Calu3 (cell line): Measurements from ENCODE around the gene TCF23. TPM values are rescaled to one million over a fixed set of nuclear protein-coding genes. Genes with fewer than 3 reads are reported as not detected.

ENCODE experiments used
- BruUV-seq: library from RNA; stranded (reverse); fragments of 400-500 nt; replicated peaks from 2 replicates; lab custom pipeline; 2021; lab: Mats Ljungman, UMichigan
- CTCF ChIA-PET: fragments of 300-600 bp; sonication (Branson Sonifier 250); formaldehyde crosslinking; loops from one replicate; lab custom pipeline; 2022; ENCODE audit warnings: antibody characterized with exemption; lab: Charles Lee
- DNase-seq: peaks from one replicate; pipeline ENCODE4 v3.0.0; 2022
- H3K27ac Mint-ChIP-seq: one replicate; pipeline ENCODE4 v1.8.0; 2022; ENCODE audit warnings: mixed read lengths; ENCODE audit not compliant: unreplicated experiment
- H3K27me3 Mint-ChIP-seq: one replicate; pipeline ENCODE4 v1.8.0; 2022; ENCODE audit warnings: mixed read lengths; ENCODE audit not compliant: unreplicated experiment
- H3K36me3 Mint-ChIP-seq: one replicate; pipeline ENCODE4 v1.8.0; 2022; ENCODE audit warnings: mild to moderate bottlenecking, moderate library complexity, mixed read lengths; ENCODE audit not compliant: insufficient read depth, unreplicated experiment
- H3K4me1 Mint-ChIP-seq: one replicate; pipeline ENCODE4 v1.8.0; 2022; ENCODE audit warnings: mild to moderate bottlenecking, low read depth, mixed read lengths; ENCODE audit not compliant: unreplicated experiment
- H3K4me3 Mint-ChIP-seq: one replicate; pipeline ENCODE4 v1.8.0; 2022; ENCODE audit warnings: mild to moderate bottlenecking, low read depth, moderate library complexity, mixed read lengths; ENCODE audit not compliant: unreplicated experiment
- H3K9me3 Mint-ChIP-seq: one replicate; pipeline ENCODE4 v1.8.0; 2022; ENCODE audit warnings: low read depth, mixed read lengths; ENCODE audit not compliant: unreplicated experiment
- intact Hi-C: fragments of 100-400 bp; cut with micrococcal nuclease; formaldehyde crosslinking; loops from one replicate; pipeline ENCODE4 v1.10.0; 2022; ENCODE audit not compliant: unreplicated experiment
- total RNA-seq: library from RNA; stranded (reverse); gene quantifications from 2 replicates; pipeline ENCODE4 v1.2.3, GENCODE V29; 2022
- TF ChIP-seq, protein P1 (sequence below): fragments of 200-600 bp; IDR thresholded peaks from one replicate; pipeline ENCODE4 v1.8.0; 2022; ENCODE audit warnings: antibody characterized with exemption; ENCODE audit not compliant: unreplicated experiment

Gene TCF23
- total RNA-seq, 1 experiment from 2014 or later = not detected

DNA sequence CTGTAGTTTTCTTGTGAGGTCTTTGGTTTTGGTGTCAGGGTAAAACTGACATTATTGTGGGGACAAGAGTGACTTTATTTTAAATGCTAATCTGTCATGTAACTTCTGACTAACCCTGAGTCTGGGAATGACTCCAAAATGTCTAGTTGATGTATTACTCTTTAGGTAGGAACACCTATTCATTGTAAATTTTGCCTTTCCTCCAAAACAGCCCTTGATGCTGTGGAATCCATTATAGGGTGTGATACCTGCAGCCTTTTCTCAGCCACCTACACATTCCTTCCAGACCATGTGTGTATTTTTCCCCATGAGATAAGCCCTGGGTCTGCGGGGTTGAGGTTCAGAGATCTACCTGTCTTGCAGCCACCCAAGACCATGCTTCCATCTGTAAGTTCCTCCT is 5.5 kb upstream of the TCF23 start:
- H3K4me1 Mint-ChIP-seq = no peaks in the 10 kb centered on the region
- H3K27ac Mint-ChIP-seq = no peak overlapping the region
- intact Hi-C loops = no loop called here
- no peaks in the 10 kb centered on the region for H3K9me3 Mint-ChIP-seq
- peaks cover 60% of the 10 kb centered on the region for H3K27me3 Mint-ChIP-seq
- BruUV-seq = no TSS peak
- H3K4me3 Mint-ChIP-seq = no peak overlapping the region
- no peaks in the 10 kb centered on the region for H3K36me3 Mint-ChIP-seq
- CTCF ChIA-PET = no interaction called here
- no peak for DNase-seq
- TF ChIP-seq, protein P1, sequence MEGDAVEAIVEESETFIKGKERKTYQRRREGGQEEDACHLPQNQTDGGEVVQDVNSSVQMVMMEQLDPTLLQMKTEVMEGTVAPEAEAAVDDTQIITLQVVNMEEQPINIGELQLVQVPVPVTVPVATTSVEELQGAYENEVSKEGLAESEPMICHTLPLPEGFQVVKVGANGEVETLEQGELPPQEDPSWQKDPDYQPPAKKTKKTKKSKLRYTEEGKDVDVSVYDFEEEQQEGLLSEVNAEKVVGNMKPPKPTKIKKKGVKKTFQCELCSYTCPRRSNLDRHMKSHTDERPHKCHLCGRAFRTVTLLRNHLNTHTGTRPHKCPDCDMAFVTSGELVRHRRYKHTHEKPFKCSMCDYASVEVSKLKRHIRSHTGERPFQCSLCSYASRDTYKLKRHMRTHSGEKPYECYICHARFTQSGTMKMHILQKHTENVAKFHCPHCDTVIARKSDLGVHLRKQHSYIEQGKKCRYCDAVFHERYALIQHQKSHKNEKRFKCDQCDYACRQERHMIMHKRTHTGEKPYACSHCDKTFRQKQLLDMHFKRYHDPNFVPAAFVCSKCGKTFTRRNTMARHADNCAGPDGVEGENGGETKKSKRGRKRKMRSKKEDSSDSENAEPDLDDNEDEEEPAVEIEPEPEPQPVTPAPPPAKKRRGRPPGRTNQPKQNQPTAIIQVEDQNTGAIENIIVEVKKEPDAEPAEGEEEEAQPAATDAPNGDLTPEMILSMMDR = no peak

DNA sequence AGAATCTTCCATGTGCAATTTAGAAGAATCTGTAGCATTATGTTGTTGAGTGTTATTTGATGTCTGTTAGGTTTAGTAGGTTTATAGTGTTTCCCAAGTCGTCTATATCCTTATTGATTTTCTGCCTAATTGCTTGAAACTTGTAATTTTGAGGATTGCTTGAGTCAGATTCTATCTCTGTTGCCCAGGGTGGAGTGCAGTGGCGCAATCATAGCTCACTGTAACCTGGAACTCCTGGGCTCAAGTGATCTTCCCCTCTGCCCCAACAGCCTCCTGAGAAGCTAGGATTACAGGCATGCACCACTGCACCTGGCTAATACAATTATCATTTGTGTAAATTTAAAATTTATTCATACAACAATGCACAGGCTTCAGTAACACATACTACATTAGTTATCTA is 3.1 kb upstream of the TCF23 start:
- DNase-seq = no peak
- no TSS peak for BruUV-seq
- H3K27ac Mint-ChIP-seq = no peak overlapping the region
- no peak overlapping the region for H3K4me3 Mint-ChIP-seq
- H3K9me3 Mint-ChIP-seq = no peaks in the 10 kb centered on the region
- no peaks in the 10 kb centered on the region for H3K4me1 Mint-ChIP-seq
- CTCF ChIA-PET = no interaction called here
- no peaks in the 10 kb centered on the region for H3K36me3 Mint-ChIP-seq
- TF ChIP-seq, protein P1 = no peak
- H3K27me3 Mint-ChIP-seq = peaks cover 48% of the 10 kb centered on the region
- intact Hi-C loops = no loop called here

DNA sequence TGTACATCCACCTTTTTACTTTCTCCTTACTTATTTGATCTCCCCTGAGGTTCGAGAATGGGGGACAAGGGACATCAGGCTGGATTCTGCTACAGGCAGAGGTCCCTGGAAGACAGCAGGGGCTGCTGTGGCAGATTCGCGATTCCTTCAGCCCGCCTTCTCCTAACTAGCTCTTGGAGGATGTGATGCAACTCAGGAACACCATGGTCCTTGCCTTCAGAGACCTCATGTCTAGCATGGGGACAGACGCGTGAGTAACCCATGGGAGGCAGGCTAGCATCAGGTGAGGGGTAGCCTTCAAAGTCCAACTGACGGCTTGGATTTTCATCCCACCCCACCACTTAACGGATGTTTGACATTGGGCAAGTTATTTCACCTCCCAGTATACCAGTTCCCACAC is 869 bp upstream of the TCF23 start:
- Mint-ChIP-seq H3K27ac (no peak overlapping the region), H3K36me3 (no peaks in the 10 kb centered on the region), H3K9me3 (no peaks in the 10 kb centered on the region), H3K4me1 (no peaks in the 10 kb centered on the region), H3K27me3 (peaks cover 56% of the 10 kb centered on the region), H3K4me3 (no peak overlapping the region)
- intact Hi-C loops = no loop called here
- no TSS peak for BruUV-seq
- no peak for DNase-seq
- CTCF ChIA-PET = no interaction called here
- TF ChIP-seq, protein P1 = no peak

DNA sequence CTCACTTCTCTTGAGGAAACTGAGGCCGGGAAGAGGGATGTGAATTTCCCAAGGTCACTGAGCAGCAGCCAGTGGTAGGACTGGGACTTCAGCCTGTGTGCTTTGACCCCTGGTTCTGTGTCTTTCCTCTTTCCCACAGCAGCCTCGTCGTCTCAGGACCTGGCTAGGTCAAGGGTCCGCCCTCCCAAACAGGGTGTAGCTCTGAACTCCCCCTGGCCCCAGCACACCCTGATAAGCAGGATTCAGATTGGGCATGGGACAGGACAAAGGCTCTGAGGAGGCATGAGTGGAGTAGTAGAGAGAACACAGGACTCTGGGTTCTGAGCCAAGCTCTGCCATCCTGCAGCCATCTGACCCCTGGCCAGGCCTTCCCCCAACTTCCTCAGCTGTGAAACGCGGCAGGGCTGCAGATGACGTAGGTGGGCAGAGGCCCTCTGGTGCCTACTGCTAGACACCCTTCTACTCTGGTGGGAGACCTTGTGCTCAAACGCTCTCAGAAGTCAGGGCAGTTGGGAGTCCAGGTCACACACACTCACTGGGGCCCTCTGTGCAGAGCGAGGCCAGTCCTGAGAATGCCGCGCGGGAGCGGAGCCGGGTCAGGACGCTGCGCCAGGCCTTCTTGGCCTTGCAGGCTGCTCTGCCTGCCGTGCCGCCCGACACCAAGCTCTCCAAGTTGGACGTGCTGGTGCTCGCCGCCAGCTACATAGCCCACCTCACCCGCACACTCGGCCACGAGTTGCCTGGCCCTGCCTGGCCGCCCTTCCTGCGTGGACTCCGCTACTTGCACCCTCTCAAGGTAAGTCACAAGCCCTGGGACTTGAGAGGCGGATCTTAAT is 984 bp downstream of the TCF23 start:
- Mint-ChIP-seq H3K27me3 (peaks cover 56% of the 10 kb centered on the region), H3K4me1 (no peaks in the 10 kb centered on the region), H3K9me3 (no peaks in the 10 kb centered on the region), H3K27ac (no peak overlapping the region), H3K36me3 (no peaks in the 10 kb centered on the region), H3K4me3 (no peak overlapping the region)
- no TSS peak for BruUV-seq
- intact Hi-C loops = no loop called here
- TF ChIP-seq, protein P1 = no peak
- CTCF ChIA-PET = interaction anchor here (0.6 kb wide), 1 partner anchor 133 kb away, joined by 3 read pairs; no protein-coding TSS in a partner anchor
- no peak for DNase-seq
